GM18909 (cell line): Measurements from ENCODE around the gene AOC2.
"Not testable (repeated sequence)": the region's sequence is repeated elsewhere in the genome, so short reads cannot be mapped to it uniquely, and the experiment has no call there.

Source experiments
- ATAC-seq: cut with Tn5 transposase; IDR thresholded peaks from one replicate; pipeline ENCODE4 v1.9.1; 2021; ENCODE audit warnings: mild to moderate bottlenecking; ENCODE audit not compliant: unreplicated experiment, poor library complexity

AOC2 gene

DNA sequence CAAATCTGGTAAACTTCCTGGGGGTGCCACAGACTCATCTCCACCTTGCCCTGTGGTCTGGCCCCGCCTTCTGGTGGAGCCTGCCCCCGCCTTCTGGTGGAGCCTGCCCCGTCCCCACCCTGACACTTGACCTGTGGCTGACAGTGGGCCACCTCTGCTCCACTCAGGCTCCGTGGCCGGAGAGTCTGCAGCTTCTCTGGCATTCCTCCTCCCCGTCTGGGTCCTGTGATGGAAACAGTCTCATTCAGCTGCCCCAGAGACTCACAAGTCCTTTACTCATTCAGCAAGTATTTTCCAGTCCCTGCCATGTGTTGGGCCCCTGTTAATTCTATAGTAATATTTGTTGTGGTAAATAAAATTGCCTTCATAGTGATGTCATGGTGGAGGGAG lies 35.2 kb downstream of the AOC2 start:
- ATAC-seq = no peak

DNA sequence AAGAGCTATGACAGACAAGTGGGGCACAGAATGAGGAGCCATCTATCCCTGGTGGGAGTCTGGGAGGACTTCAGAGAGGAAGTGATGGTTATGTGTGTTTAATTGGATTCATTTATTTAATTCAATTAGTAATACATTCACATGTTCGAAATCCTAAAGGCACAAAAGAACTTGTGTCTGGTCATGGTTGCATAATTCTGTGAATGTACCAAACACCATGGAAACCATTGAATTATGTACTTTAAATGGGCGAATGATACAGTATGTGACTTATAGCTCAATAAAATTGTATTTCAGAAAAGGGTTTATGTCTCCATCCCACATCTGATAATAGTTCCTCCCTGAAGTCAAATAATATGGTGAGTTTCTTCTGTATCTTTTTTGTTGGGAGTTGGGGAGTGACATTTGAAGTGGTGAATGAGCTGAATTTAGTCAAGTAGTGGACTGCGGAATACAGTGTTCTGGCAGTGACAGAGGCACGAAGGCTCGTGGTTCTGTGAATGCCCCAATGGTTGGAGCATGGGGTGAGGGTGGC lies 36.5 kb downstream of the AOC2 start:
- no peak for ATAC-seq

DNA sequence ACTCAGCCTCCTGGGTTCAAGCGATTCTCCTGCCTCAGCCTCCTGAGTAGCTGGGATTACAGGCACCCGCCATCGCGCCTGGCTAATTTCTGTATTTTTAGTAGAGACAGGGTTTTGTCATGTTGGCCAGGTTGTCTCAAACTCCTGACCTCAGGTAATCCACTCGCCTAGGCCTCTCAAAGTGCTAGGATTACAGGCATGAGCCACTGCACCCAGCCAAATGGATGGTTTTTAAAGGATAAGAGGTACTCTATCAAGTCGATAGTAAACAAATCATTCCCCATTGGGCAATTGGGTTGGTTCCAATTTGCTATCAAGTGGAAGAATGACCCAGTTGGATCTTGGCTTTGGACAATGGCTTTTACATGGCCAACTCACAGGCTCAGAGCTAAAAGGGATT lies 37.3 kb downstream of the AOC2 start:
- ATAC-seq = not testable (repeated sequence)

DNA sequence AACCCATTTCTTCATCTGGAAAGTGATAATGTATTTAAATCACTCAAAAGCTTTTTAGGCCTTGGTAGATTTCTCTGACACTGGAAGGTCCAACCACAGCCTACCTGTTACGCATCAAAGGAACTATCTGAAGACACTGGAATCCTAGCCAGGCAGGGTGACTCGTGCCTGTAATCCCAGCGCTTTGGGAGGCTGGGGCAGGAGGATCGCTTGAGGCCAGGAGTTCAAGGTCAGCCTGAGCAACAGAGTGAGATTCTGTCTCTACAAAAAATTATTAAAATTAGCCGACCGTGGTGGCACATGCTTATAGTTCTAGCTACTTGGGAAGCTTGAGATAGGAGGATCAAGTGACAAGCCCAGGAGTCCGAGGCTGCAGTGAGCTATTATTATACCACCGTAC lies 37.8 kb downstream of the AOC2 start:
- ATAC-seq = no peak

DNA sequence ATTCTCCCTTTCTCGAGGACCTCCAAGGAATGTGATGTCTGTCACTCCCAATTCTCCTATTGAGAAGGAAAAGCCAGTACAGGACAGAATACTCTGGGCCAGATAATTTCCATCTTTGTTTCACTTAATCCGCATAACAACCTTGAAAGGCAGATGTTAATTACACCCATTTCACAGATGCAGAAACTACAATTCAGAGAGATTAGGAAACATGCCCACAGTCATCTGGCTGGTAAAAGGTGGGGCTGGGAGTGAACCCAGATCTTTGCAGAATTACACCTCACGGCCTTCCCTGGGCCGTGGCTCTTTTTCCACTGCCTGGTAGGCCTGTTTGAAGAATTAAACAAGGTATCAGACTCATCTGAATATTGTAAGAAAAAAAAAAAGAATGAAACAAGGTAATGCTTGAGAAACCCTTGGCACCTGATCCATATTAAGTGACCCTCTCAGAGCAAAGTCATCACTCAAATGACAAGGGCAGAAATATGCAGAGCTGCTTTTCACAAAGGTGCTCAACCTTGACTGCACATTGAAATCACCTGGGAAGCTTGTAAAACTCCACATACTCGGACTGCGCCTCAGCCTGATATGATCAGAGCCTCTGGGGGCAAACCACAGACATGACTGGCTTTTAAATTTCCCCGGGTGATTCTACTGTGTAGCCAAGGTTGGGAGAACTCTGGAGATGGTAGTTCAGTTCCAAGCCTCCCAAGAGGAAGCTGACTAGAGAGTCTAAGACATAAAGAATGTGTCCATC lies 39.6 kb downstream of the AOC2 start:
- ATAC-seq = no peak

DNA sequence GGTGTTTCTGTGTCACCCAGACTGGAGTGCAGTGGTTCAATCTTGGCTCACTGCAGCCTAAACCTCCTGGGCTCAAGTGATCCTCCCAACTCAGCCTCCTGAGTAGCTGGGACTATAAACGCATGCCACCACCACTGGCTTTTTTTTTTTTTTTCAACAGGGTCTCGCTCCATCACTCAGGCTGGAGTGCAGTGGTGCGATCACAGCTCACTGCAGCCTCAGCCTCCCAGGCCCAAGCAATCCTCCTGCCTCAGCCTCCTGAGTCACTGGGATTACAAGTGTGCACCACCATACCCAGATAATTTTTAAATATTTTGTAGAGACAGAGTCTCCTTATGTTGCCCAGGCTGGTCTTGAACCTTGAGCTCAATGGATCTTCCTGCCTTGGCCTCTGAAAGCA lies 41.4 kb downstream of the AOC2 start:
- not testable (repeated sequence) for ATAC-seq

DNA sequence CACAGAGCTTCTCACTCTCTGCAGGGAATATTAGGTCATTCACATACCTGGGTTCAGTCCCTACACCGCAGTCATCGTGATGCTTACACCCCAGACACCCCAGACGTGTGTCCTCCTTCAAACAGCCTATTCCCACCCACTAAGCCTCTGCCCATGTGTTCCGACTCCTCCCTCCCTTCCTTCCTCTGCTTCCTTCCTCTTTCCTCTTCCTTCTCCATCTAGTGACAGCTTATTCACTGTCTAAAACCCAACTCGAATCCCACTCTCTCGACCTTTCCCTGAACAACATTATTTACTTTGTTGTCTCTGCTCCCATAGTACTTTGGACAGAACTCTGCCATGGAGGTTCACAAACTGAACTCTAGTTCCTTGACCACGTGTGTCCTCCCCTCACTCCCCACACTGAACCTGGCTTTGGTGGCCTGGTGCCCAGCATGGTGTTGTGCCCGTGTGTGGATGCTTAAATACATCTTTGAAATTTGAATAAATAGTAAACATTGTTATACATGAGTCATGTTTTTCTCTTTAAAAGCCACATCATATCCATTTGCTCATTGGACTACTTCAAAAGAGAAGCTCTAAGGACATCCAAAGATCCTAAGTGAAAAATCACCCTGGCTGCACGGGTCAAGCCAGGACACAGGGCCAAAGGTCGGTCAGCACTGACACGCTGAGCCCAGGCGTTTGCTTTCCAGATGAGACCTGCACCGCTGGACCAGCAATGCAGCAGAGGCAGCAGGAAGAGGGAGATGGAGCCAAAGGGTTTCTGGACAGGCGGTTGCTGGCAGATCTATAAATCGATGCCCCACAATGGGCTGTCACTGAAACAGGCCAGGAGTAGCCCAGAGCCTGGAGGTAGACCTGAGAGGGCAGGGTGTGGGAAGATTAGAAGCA lies 42.1 kb downstream of the AOC2 start:
- no peak for ATAC-seq

DNA sequence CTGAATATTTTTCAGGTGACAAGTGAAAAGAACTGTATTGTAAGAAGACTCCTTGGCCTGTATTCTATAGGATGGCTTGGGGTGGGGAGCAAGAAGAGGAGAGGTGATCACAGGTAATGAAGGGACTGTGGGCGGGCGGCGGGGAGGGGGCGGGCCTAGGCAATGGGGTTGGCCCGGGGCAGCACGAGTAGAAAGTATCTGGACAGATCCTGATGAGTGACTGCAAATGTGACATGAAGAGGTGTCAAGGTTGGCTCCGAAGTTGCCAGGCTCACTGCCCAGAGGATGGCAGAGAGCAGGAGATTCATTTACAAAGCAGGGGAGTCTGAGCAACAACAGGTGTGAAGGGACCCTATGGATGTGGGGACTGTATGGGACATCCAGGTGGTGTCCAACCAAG lies 45.4 kb downstream of the AOC2 start:
- ATAC-seq = no peak

- ATAC-seq = no peak
Observed at GRCh38 chr17:42891539-42892152, 47.3 kb downstream of the AOC2 start.

DNA sequence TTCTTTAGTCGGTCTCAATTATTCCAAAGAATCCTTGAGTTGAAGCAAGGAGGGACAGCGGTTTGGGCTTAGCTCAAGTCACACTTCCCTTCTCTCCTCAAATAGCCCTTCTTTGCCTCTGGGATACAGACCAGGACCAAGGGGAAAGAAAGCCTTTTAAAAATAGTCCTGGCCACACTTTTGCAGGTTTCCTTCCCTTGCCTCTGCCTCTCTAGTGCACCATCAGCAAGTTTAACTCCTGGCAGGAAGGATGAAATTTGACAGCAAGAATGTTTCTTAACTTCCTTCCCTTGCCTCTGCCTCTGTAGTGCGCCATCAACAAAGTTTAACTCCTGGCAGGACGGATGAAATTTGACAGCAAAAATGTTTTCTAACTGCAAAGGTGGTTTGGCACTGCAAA lies 49.0 kb downstream of the AOC2 start:
- ATAC-seq = no peak

DNA sequence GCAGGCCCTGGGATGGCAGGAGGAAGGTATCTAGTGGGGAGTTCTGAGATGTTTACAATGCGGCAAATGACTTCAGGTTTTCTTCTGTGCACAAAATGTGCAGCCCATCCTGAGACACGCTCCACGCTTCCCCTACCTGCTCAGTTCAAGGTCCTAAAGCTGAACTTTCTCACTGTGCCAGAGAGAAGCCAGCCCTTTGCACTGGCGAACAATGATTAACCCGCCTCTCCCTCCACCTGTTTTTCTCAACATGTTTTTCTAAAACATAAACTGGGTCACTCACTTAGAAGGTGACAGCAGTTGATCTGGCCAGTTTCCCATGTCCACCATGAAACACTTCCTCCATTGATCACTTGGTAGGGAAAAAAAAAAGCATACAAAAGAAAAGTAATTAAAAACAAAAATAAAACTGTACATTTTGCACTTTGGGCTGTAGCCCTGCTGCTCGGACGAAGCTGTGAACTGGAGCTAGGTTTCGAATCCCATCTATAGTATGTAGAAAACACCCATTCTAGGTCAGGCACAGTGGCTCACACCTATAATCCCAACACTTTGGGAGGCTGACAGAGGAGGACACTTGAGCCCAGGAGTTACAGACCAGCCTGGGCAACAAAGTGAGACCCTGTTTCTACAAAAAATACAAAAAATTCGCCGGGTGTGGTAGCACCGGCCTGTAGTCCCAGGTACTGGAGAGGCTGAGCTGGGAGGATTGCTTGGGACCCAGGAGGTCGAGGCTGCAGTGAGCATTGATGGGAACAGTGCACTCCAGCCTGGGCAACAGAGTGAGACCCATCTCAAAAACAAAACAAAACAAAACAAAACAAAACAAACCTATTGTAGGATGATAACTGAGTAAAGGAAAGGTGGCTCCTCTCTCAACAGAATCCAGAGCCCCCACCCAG lies 50.2 kb downstream of the AOC2 start:
- ATAC-seq = no peak

GRCh38 chr17:42895185-42895555 lies 50.8 kb downstream of the AOC2 start:
- ATAC-seq = no peak

DNA sequence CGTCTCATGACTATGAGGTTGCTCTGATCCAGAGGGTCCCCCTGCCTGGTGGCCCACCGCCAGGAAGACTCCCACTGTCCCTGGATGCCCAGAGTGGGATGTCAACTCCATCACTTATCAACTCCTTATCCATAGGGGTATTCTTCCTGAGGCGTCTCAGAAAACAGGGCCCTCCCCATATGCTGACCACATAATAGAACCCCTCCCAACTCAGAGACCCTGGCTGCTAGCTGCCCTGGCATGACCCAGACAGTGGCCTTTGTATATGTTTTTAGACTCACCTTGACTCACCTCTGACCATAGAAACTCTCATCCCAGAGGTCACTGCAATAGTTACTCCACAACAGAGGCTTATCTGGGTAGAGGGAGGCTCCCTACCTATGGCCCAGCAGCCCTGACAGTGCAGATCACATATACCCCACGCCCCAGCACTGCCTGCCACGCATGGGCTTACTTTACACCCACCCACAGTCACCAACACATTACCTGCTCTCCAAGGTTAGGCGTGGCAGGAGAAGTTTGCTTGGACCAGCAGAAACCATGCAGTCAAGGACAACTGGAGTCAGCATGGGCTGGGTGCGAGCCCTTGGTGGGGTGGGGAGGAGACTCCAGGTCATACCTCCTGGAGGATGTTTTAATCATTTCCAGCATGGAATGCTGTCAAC lies 53.9 kb downstream of the AOC2 start:
- ATAC-seq = no peak

GRCh38 chr17:42899981-42900380 lies 55.6 kb downstream of the AOC2 start:
- not testable (repeated sequence) for ATAC-seq
